NCI-H2029 treated with DMSO at 0.1 percent for 48 hours (cell line): ENCODE measurements around the gene ALDH1A3.

ENCODE experiments used
- DNase-seq: peaks from one replicate; lab custom pipeline; 2025; lab: John Stamatoyannopoulos, UW

ALDH1A3 gene

DNA sequence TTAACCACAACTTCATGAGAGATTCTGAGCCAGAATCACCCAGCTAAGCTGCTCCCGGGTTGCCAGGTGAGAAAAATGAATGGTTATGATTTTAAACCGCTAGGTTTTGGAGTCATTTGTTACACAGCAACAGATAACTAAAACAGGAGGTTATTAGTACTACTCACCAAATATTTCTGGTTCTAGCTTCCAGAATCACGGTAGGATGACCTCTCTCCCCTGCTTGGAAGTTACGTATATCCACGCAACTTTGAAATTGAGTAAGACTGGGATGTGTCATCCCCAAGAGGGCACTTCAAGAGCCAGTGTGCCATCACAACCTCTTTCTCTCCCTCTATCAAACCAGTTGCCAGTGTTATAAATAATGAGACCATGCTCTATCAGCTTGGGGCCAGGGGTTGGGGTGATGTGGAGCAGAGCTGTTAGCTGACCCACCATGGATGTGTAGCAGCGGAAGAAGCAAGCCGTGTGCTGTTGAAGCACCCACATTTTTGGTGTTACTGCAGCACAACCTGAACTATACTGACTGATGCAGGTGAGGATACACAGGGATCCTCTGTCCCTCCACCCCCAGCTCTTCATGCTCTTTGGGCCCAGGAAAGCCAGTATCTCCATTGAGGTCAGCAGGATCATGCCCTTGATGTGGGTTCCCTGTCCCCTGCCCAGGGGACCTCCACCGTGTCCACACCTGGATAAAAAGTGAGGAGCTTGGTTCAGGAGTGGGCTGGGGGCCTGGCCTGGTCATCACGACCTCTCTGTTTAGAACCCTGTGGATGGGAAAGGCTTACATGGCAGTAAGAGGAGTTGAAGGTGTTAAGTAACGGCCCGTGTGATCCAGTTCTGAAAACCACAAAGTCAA lies 19.4 kb upstream of the ALDH1A3 start:
- DNase-seq, result no peak

DNA sequence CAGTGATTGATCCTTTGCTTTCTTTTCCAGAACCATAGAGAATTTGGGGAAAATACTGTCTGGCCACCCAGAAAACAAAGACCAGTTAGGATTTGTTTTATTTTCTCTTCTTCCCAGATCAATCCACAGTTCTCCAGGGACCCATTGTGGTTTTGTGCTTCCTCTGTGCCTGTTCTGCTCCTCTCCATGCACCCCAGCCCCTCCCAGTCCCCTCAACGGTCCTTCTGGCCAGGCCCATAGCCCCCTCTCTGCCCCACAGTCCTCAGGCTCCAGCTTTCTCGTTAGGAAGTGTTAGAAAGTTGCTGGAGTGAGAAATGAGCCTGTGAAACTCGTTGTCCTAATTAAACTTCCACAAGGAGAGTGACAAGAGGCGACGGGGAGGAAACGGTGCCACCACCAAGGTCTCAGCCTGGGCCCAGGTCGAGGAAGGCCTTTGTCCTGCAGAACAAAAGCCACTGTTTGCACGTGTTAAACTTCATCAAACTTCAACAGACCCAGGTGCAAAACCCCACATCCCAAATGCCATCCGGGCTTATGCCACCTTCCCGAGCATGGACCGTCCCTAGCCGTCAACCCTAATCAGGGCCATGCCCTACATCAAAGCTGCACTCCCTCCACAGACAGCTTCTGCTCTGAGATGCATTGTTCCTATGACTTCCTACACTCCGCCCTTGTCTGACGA lies 18.7 kb upstream of the ALDH1A3 start:
- no peak for DNase-seq

DNA sequence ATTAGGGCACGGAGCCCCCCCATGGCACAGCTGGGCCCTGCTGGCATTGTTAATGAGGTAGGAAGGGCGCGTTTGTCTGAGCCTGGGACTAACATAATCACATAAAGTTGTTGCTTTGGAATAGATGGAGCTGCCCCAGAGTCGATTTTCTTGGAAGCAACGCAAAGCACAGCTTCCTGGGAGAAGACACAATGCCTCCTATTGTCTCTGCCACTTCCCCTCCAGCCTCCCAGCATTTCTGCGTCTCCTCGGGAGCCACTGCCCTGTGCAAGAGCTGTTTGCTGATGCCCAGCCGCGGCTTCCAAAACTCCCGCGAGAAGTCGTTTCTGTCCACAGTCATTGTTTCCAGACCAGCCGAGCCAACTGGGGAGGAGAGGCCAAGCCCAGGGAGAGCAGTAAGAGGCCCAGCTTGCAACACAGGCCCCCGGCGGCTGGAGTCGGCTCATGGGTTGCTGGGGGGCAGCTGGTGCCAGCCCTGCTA lies 18.1 kb upstream of the ALDH1A3 start:
- DNase-seq, result no peak

DNA sequence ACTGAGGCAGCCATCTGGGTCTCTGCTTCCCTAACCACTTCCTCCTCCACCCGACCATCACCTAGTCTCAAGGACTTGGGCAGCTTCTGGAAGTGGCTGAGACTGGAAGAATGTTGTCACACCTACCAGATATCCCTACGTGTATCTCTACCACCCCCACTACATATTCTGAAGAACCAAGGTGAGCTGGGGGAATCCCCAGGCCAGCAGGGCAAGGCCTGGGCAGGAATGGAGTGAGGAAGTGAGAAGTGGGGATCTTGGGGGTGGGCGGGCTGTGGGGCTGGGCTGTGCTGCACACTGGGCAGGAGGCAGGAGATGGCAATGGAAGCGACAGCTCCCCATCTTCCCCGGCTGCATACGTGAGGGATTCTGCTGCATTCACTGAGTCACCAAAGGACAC lies 17.5 kb upstream of the ALDH1A3 start:
- no peak for DNase-seq

DNA sequence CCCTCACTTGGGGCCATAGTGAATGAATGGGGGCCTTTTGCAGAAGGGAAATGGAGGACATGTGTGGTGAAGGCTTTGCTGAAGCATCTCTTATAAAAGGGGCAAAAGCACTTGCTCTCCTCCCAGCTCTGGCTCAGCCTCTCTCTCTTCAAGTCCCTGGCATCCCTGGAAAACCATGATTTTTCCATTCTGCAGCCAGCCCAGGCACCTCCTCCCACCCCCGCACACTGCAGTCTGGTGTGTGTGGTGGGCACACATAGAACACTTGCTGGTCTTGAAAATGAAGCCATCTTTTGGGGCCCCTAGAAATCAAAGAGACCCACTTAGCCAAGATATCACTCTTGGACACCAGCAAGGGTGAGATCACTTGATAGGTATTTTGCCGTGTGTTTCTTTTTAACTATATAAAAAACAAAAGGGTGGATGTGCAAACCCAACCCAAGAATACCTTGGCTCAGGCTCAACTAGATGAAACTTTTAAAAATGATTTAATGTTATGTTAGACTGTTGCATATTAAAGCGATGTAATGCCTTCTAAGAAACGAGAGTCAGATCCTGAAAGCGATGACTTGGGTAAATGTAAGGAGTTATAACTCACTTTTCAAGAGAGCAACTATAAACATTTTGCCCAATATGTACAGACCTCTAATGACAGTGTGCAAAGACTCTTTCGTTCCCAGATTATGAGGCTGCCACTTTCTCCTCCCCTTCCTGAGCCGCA lies 16.4 kb upstream of the ALDH1A3 start:
- DNase-seq, result no peak

DNA sequence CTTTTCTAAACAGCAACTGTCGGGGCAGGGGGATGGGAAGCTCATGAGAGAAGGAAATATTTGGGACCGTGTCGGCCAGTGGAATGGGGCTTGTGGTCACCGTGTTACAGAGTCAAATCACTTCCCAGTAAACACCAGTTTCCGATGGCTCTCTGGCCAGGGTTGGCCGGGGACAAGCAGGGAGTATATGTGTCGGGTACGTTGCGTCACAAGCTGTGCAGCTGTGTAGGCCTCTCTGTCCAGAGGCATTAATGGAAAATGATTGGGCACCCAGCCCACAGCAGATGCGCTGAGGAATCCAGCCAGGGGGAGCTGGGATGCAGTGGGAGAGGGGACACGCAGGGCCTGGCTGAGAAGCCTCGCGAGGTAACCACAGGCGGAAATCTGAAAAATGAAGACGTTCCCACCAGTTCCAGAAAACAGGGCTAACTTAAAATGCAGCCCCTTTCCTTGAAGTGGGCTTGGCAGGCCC lies 15.8 kb upstream of the ALDH1A3 start:
- no peak for DNase-seq

DNA sequence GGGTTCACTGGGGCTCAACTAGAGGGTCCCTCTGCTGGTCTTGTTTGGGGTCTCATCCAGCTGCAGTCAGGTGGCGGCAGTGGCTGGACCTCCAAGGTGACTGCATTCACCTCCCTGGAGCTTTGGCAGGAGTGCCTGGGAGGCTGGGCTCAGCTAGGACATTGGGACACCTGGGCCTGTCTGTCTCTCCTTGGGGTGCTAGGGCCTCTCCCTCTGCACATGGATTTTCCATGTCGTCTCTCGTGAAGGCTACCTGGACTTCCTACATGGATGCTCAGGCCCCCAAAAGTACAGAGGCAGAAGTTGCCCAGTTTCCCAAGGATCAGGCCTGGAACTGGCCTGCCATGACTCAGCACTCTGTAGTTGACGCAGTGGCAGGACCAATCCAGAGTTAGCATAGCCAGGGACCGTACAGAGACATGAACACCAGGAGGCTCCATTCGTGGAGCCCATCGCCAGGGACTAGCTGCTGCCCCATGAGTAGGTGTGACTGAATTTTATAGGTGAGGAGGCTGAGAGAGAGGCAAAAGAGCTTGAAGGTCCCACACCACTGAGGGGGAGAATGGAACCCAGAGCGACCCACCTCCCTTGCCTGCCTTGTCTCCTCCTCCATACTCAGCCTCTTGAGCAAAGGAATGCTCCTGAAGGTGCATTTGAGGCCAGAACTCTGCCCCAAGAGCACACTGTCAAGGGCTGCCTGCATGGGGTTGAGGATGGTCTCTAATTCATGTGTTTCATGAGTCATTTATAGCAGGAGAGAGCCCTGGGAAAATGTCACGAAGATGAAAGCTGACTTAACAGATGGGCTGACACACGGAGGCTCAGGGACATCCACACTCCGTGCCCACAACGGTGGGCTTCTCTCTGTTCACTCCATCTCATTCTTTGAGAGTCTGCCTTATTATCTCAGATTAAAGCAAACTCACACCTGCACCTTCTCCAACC lies 13.0 kb upstream of the ALDH1A3 start:
- DNase-seq, result no peak

DNA sequence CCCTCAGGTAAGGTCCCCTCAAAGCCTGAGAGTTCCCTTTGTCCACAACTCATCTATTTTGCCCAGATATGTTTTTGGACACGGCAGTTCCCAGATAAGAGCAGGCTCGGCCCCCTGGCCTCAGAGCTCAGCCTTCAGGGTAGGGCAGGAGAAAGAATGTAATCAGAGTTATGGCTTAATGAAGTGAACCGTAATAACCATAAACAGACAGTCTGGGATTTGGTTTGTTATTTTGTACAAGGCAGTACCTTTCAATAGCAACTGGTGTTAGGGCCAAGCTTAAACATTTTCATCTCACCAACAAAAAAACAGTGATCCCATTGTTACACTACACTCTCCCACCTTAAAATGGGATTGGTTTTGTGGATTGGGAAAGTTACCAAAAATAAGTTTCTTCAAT lies 12.2 kb upstream of the ALDH1A3 start:
- no peak for DNase-seq

DNA sequence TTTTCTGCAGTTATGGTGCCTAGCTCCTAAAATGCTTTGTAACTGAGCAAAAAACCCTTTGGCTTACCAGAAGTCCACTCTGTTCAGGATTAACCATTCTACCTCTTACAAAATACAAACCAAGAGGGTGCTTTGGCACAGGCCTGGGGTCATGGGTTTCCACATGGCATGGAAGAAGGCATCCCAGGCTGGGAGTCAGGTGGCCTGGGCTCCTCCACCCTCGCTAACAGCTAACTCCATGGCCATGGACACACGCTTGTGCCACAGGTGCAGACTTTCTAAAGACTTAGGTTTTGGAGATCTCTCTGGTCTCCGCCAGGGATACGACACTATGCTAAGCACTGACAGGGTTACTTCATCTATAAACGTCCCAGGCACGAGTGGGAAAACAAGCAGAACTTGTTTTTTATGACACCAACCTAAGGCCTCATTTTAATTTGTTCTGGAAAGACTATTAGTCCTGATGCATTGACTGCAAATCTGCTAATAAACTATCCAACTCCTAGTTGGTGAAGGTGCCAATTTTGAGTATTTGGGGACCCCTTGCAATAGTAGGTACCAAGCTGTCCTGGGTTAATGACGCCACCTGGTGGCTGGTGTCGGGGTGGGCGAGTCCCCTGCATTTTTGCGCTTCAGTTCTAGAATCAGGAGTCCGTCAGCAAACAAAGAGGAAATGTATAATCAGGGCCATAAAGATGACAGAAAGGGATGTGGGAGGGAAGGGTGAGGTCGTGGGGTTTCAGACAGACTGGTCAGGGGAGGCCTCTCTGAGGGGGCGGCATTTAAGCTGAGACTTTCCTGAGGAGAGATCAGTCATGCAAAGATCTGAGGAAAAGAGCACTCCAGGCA lies 10.3 kb upstream of the ALDH1A3 start:
- DNase-seq, result no peak

DNA sequence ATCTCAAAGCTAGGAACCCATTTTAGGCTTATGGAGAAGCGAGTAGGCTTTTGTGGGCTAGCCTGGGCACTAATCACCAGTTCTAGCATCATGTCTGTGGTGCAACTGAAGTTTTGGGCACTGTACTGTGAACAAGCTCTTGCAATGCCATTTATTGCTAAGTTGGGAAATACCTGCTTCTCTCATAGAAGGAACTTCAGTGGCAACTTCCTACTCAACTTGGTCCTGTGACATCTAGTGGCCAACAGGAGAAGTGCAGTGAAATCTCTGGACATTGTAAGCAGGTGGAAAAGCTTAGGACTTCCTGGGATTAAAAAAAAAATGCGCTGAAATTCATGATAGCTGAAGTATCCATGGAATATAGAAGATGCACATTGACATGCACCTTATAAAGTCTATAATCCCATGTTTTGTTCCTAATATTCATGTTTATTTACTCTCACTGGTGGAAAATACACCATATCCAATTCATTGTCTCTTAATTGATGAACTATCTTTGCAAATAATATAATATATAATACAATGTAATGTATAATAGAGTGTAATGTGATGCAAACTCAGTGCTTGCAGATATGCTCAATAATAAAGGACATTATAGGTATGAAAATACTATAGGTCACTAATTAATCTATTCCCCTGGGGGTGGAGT lies 6.5 kb upstream of the ALDH1A3 start:
- DNase-seq, result no peak

DNA sequence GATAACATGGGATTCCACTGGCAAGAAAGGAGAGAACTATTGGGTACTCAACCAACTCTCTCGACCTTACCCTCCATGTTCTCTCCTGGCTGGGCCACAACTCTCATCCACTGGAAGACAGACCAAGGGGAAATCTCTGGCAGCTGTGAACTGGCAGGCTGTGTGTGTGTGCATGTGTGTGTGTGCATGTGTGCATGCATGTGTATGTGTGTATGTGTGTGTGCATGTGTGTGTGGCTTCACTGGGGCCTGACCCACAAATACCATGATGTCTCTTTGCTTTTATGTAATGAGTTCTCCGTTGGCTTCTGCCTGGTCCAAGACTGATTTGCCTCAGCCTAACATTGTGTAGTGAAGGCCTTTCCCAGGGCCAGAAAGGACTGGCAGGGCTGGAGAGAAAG lies 4.1 kb upstream of the ALDH1A3 start:
- DNase-seq, result no peak

DNA sequence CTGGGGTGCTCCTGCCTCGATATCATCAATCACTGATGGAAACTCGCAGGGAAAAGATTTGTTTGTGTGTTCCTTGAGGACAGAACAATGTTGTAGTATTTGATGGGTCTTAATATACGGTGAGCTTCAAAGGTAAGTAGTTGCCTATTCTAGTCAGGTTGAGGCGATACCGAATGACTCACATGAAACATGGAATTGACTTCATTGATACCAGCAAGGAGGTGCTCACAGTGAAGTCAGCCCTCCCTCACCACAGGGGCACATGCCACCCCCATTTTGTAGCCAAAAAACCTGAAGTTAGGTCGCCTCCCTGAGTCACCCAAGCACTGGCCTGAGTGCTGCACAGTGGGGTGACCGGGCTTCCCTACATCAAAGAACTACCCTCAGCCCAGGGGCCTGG lies 3.7 kb upstream of the ALDH1A3 start:
- DNase-seq, result no peak

DNA sequence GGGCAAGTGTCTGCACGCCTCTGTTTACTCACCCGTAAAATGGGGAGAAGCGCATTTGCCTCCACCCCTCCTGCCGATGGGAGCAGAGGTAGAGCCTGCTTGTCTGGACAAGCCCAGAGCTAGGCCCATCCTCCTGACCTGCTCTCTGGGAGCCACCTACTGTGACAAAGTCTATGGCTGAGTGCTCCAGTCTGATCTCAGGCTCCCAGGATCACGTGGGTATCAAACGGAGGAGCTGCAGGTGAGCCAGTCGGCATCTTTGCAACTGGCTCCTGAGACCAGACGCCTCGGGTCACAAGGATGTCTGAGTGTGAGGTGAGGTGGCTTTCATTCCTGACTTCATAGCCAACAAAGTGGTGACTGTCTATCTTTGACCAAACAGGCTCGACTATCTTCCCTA lies 2.1 kb upstream of the ALDH1A3 start:
- no peak for DNase-seq

DNA sequence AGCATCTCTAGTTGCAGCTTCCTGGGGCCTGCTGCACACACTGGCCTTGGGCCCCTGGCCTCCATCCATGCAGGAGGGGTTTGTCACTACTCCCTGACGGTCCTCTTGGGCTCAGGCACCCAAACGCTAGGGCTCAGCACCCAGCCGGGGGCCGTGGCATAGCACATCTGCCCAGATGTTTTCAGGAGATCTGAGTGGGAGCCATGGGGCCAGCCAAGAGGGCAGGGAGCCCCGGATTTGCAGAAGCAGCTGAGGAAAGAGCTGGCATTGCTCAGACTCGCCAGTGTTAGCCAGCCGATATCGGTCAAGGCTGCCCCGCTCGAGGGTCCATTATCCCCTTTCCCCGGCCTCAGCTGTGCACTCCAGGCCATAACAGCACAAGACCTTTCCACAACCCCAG lies 1.5 kb upstream of the ALDH1A3 start:
- DNase-seq, result no peak

DNA sequence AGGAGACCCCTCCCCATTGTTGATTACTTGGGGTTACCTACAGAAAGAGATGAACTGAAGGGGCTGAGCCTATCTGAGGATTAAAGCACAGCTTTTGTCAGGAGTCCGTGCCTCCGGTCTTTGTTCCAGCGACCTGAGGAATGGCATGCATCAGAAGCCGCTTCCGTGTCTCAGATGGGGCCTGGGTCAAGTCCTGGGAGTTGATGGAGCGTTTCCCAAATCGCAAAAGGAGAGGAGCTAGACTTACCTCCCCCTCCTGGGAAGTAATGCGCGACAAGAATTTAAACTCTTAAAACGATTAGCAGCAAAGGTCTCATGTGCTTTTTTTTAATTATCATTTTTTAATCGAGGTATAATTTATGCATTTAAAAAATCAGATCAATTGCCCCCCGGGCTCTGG lies 983 bp upstream of the ALDH1A3 start:
- no peak for DNase-seq

DNA sequence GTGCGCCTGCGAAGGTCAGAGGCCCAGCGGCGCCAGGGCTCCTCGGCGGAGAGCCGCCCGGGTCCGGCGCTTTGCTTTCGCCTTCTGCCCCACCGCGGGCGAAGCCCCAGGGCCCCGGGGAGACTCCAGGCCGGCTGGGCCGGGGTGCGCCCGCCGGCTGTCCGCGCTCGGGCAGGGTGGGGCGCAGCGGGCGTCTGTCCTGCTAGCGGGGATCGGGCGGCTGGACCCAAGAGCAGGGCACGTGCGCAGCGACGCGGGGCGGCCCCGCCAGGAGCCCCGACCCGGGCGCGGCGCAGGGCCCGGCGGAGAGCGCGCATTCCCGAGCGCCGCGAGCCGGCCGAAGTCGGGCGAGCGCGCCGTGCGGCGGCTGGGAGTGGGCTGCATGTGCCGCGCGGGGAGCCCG lies 569 bp upstream of the ALDH1A3 start:
- no peak for DNase-seq

DNA sequence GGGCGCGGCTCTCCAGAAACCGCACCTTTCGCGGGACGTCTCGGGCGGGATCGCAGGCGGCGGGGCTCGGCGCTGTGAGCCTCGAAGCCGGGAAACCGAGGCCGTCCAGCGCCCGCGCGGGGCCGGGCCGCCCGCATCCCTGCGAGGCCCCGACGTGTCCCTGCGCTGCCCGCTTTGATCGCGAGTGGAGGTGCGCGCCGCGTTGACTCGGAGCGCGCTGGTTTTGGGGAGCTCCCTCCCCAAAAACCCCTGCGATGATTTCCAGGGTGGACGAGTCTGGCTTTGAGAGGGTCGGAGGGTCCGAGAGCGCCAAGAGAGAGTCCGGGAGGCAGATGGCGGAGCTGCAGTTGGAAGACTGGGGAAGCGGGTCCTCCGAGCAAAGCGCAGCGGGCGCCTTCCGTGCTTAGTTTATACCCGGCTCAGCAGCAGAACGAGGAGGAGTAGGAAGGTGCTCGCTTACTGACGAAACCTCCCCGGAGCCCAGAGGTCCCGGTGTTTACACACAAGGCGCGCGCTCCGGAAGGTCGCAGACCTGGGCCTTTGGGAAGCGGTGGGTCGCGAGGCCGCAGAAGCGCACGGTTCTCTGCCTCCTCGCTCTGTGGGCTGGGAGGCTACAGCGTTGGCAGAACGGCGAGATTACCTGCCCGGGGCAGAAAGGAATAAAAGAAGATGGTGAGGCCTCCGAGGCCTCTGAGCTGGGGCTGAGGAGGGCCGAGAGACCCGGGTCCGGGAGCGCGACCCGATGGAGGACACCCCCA lies 687 bp downstream of the ALDH1A3 start:
- DNase-seq, result no peak

DNA sequence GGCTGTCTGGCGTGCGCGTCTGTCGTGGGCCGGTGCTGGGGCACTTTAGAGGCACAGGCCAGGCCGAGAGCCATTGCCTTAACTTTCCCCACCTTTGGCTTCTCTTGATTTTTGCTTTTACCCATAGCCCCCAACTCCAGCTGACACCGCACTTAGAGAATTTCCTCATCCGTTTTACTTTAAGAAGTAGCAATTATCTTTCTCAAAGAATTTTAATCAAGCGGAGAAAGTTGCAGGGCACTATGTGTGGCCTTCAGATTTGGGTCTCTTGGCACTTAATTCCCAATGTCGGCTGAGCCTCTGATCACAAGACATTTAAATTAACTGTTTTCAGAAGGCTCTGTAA lies 1.2 kb downstream of the ALDH1A3 start:
- DNase-seq, result no peak

DNA sequence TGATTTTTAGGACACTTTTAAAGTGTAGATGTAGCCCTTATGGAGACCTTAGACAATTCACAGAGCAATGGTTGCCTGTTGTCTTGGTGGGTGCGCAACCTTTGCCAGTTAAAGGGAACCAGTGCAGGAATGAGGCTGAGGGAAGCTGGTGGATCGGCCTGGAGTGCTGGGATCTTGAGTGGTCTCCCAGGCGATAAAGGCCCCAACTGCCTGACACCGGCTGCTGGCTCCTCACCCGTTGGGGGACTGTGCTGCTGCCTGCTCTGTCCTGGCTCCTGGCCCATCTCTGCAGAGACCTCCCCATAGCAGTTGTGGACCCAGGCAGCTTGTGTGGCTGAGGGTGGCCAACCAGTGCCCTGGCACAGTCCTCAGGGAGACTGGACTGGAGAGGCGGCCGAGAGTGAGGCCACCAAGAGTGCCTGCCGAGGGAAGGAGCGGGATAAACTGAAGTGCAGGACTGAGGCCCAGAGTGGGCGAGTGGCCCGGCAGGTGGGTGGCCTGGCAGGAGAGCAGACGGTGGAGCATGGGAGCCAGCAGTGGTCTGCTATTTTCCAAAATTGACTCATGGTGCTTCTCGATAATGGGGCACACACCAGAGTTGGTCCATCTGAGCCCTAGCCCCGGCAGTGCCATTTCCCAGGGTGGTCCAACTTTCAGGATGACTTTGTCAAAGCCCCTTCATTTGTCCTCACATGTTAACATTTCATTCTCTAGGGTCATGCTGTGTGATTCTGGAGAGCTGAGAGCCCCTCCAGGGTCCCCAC lies 2.1 kb downstream of the ALDH1A3 start:
- DNase-seq, result no peak
